ENCODE measurements around the gene CELF3.

The CELF3 gene

DNA sequence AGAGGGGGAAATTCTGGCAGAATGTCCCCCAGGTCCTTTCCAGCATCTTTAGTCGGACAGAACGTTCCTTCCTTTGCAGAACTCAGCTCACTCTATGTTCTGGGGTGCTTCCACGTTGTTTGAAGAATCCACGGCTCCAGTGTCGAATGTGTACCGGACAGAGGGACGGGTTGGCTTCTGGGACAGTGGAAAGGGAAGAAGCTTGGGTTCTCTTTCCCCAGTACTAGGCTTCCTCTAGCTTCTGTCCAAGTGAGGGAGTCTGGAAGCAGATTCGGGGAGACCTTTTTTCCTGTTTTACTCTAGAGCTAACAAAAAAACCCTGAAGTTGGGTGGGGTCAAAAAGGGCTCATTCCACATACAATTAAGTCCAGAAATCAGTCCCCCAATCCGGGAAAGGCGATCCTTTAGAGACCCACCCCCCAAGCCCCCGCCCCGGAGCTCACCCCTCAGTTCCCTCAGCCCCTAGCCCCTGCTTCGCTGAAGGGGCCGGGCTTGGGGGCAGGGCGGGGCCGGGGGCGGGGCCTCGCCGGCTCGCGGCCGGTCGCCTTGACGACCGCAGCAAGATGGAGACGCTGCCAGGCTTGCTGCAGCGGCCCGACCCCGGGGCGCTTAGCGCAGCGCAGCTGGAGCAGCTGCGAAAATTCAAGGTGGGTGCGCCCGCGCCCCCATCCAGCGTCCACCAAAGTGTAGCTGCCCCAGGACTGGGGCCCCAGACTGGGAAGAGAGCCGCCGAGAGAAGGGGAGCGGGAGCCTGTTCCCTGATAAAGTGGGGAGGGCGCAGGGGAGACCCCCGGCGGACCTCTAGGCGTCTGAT, 4.6 kb upstream of the CELF3 start, which contains the start of gene RIIAD1:
Gene RIIAD1, plus strand, starts transcription at position 549 of the 814 bp plus-strand sequence. Its CDS starts 15 bp downstream, at position 564.
- no peak for DNase-seq

DNA sequence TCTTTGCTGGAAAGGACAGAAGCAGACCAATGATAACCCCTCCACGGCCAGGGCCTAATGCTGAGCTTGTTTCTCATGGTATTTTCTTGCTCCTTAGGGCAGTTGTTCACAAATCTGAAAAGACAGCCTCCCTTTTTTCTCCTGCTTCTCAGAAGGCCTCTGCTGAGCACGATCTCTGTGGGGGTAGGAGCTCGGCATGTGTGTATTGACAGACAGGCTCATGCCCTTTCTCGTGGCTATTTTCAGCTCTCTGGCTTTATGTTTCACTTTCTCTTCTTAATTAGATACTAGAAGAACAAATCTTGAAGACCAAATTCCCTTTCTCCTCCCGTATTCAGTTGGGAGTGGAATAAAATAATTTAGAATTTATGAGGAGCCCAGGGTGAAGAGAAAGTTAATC, 4.0 kb upstream of the CELF3 start:
- DNase-seq: no peak

DNA sequence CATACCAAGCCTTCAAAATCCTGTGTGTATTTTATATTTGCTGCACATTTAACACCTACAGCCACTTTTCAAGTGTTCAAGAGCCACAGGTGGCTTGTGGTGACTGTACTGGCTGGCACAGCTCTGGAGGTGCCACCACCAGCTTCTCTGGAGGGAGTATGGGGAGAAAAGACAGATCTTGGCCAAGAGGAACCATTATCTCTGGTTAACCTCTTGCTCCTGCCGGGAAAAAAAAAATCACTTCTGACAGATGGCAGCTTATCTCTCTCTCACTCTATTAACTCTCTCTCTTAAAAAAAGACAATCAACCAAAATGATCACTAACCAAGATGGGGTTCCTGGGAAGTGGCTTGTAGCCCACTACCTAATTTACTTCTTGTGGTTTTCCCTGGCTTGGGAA, 3.5 kb upstream of the CELF3 start:
- DNase-seq: no peak

DNA sequence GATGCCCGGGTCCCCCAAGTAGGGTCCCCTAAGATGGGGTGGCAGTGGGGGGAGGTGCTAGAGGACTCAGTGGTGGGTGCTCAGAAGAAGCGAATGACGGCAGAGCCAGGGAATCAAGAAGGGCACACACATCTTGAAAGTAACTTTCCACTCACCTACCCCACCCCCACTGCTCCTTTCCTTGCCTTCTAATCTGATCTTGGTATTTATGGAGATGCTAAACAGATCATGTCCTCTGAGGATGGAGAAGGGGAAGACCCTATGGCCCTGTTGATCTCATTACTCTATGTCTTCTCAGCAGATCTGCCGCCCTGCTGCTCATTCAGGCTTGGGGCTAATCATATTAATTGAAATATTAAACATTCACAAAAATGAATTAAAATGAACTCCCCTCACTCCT, 2.1 kb upstream of the CELF3 start:
- DNase-seq: no peak

DNA sequence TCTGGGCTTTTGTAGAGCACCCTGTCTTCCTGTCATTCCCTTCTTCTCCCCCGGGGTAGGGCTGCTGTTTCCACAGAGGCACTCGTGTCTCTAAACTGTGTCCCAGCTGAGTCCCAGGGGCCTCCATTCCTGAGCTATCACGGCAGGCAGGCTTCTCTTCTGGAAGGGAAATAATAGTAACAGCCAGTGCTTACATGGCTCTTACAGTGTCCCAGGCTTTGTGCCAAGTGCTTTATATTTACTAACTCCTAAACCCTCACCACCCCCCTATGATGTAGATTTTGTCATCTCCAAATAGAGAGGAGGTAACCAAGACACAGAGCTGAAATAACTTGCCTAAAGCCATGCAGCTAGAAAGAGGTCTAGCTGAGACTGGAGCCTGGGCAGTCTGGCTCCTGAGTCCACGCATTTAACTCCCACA, 1.4 kb upstream of the CELF3 start:
- no peak for DNase-seq

DNA sequence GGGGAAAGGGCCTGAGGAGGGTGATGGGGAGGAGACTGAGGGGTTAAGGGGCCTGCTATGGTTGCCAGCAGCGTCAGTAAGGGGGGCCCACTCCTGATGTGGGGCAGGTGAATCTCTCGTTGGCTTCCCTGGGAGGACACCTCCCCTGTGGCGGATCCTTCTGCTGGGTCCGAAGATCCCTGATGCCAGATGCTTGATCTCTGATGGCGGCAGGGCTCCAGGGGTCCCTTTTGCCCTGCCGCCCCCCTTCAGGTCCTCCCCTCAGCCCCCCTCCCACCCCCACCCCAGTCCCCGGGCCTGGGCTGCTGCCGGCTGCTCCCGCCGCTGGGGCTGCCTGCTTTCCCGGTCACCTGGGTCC, 219 bp downstream of the CELF3 start:
- DNase-seq: no peak

DNA sequence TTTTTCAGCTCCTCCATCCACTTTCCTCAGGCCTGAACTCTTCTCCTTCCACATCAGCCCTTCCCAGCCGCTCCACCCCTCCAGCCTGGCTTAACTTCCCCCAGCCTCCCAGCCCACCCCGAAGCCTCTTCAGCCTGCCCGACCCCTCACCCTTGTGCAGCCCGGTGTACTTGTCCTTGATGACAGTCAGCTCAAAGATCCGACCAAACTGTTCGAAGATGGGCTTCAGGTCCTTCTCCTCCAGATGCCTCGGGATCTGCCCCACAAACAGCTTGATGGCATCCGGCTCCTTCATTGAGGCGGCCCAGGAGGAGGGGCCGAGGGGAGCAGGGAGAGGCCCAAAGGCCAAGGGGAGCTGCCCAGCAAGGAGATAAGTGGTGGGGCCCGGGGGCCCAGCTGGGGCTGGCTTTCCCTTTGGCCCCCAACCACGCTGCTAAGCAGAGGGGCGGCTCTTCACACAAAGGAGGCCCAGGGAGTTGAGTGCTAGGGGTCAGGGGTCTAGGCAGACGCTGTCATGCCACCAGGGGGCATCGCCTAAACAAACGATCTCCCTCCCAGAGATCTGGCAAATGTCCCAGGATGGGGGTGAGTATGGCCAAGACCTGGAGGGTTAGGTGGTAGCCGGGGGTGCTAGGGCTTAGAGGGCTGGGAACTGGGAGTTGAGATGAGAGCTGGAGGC, 738 bp downstream of the CELF3 start:
- no peak for DNase-seq

DNA sequence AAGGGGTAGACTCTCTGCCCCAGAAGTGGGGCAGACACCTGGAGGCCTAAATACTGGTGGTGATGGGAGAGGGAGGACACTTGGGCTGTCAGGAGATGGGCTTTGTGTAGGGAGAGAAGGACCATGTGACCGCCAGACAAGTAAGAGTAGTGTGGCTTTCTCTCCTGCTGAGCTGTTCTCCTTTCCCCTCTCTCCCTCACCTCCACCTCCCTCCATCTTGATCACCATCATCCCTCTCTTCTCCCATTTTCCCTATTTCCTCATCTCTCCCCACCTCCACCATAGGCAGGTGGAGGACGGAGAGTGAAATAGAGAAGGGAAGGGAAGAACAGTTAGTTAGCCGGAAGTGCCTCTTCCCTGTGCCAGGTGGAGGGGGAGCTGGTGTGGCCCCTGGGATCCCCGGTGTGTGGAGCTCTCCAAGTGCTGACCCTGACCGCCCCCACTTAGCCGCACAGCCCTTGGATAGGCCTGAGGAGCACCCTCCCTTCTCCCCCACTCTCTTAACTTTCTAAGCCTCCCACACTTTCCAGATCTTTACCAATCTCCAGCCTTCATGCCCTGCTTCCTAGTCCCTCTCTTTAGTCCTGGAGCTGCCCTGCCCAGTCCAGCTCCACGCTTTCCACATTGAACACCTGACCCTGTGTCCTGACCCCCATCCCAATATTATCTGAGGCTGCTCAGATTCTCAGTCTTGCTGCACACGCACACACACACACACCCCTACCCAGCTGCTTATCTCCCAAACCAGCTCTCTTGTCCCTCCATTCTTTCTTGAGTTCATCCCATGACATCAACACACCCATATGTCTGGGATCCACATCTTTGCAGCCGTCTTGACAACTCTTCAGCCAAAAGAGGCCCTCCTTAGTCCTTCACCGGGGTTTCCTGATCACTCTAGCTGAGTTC, 1.5 kb downstream of the CELF3 start:
- no peak for DNase-seq

DNA sequence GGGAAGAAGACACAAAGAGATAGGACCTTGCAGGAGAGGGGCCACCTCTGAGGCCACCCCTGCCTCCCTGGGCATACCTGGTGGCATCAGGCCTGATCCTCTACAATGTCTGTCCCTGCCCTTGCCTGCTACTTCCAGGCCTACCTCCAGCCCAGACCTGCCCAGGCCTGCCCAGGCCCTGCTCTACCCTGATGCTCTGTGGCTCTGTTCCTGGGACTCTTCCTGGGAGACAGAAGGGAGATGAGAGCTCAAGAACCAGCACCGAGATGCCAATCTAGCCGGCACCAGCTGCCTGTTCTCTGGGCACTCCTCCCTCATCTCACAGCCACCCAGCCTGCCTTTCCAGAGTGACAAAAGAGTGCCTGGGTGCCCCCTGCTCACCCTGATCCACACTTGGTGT, 2.7 kb downstream of the CELF3 start:
- no peak for DNase-seq

DNA sequence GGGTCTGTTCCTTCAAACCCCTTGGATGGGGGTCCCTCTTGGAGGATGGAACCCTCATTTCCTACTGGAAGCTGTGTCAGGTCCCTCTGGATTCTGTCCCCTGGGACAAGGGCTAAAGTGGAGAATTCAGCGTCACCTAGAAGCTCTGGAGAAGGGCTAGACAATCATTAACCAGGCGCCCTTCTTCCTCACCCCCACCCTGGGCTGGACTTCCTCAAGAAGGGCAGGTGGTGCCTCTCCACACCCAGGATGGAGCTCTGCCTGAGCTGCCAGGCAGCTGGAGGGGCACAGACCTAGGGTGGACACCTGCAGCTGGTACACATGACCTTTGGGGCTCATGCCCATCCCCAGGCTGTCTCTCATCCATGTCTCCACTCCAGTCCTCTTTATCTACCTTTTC, 3.6 kb downstream of the CELF3 start:
- DNase-seq: no peak

DNA sequence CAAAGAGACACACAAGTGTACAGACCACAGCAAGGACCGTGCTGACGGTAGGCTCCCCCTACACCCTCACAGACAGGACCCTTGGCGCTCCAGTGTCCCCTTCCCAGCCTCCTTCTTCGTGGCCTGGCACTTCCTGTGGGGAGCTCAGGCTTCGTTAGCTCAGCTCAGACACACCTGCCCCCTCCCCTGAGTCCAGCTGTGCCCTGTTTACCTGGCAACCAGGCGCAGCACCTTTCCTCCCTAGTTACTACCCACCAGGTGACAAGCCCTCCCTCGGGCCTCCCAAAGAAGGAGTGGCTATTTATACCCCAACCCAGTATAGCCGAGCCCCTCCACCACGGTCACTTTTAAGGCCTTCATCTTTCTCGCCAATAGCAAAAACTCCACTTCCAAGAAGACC, 4.7 kb downstream of the CELF3 start:
- DNase-seq: no peak

DNA sequence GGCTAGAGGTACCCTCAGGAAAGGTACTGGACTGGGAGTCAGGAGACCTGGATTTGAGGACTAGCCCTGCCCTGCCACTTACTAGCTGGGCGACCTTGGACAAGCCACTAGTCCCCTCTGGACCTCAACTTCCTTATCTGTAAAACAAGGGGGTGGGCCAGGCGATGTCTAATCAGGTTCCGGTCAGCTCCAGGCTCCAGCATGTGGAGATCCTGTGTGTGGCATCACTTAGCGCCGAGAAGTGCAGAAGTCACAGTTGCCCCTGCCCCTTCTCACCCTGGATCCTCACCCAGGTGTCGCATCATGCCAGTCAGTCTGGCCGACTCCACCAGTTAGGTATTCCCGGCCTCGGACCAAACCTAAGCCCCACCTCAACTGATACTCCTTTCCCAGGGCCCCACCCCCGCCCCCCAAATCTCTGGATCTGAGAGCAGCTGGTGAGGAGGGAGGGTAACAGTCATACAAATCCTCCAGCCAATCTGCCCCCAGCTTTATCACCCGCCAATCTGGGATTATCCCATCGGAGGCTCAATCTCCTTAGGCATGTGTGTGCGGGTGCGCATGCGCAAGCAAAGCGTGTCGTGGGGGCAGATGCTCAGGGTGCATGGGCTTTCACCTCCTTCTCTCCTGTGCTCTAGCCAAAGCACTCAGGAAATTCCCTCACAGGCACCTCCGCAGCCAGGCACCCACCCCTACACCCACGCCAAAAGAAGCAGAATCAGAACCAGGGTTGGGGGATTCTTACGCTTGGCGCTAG, 5.4 kb downstream of the CELF3 start:
- DNase-seq: no peak

DNA sequence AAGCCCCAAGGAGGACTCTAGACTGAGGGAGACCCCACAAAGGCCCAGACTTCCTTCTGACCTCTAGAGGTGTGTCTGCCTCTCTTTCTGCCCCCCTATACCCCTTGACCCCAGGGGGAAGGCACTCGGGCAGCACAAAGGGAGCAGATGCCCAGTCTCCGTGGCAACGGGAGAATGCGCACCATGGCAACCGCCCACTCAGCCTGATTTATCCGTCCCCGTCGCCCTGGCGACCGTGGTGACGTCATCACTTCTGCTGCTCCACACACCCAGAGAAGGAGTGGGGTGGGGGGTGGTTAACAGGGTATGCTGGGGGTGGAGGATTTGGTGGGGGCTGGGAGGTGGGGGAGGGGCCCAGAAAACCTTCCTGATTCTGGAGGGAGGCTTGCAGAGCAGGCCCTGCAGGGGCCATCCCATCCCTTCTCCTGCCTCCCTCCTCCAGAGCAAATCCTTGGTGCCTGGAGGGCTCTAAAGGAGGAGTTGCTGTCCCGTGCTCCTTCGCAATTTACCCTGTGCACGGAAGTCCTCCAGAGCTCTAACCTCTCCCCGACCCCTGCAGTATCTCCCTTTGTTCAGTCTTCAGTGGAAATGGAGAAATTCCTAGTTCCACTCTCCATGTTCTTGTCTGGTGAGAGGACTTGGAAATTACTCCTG, 6.3 kb downstream of the CELF3 start:
- peak; percentile 41 for DNase-seq

DNA sequence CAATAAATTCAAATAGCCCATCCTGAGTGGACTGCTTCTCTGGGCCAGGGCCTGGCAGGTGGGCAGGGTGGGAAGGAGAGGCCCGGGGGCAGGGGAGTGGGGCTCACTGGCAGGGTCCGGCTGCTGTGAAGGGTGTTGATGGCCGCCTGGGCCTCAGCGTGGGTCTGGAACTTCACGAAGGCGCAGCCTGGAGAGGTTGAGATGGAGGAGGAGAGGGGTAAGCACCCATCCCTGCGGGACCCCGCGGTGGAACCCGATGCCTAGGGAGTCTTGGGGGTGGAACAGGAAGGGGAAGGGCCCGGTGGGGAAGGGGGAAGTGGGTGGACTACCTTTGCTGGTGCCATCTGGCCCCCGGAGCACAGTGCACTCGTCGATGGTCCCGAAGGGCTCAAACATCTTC, 7.7 kb downstream of the CELF3 start:
- DNase-seq: no peak

DNA sequence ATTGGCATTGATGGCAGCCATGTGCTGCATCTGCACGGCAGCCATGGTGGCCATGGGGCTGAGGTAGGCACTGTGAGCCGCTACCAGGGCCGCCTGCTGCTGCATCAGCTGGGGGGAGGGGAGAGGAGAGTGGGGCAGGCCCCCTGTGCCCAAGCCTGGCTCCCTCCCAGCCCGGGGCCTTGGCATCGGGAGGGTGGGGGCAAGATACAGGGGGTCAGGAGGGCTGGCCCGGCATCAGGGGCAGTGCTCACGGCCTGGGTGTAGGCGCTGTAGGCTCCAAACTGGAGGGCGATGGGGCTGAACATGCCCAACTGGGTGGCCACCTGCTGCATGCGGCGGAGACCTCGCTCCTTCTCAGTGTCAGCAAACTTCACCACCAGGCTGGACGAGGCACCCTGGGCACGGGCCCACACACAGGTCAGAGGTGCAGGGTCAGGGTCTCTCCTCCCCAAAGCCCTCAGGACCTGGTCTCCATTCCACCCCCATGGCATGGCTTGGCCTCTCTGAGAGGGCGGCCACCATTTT, 9.0 kb downstream of the CELF3 start:
- DNase-seq: no peak

DNA sequence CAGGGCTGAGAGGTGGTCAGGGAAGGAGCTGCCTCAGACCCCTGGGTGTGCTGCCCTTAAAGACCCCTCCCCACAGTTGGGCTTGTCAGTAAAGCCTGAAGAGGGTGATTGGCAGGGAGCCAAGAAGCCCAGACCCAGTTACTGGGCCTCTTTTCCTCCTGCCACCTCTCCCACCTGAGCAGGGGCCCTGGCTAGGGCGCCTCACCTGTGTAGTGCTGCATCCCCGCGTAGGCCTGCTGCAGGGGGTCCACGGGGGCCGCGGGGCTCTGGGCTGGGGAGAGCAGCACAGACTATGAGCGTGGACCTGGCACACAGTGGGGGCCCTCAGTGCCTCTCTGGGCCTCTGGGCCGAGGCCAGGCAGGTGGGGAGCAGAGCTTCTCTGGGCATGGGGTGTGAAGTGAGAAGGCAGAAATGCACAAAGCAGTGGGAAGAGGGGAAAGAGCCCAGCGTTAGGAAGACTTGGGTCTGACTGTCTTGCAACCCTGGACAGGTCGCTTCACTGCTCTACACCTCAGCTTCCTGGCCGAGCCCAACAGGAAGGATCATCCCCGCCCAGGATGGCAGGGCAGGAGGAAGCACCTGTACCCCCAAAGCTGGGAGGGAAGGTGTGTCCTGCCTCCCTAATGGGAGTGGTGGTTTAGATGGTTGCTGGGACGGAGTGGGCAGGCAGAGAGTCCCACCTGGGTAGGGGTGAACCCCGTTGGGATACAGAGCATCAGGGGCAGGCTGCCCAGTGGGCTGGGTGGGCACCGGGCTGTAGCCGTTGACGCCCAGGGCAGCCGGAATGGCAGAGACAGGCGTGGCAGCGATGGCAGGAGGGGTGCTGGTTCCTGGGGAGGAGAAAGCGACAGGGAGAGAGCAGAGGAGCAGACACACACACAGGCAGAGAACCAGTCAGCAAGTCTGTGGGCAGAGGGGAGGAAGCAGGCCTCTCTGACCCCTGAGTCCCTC, 9.9 kb downstream of the CELF3 start:
- DNase-seq: no peak

DNA sequence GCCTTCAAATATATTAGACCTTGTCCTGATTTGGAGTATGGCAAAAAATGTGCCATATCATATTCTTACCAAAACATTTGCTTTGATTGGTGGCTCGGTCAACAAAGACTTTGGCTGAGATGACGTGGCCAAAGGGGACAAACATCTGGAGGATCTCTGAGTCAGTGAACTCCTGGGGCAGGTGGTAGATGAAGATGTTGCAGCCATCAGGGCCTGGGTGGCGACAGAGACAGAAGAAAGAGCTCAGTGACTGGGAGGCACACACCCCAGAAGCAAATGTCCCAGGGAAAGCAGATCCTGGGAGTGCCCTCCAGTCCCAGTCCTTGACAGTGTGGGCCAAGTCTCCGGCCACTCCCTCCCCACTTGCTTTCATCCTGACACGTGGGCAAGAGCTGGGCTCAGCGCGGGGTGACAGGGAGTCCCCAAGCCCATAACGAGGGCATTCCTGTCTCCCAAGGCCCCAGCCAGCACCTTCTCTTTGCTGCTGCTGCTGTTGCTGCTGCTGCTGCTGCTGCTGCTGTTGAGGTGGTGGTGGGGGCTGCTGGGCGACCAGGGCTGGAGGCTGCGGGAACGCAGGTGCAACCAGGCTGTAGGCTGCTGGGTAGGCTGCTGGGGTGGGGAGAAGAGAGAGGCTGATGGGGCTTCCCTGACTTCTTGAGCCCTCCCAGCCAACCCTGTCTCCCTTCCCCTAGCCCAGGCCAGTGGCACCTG, 10.7 kb downstream of the CELF3 start:
- DNase-seq: no peak

DNA sequence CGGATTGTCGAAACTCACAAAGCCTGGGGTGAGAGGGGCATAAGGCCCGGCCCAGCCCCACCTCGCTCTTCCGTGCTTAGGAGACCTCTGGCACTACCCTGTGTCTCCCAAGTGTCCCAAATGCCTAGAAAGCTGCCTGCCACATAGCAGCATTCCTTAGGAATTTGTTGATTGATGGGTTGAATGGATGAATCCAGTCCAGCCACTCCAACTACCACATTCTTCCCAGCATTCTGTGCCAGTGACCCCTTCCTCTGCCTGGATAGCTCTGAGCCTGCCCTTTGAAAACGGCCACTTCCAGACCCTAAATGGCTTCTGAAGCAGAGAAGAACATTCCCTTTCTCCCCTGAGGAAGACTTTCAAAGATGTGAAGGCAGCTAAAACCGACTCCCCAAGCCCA, 11.5 kb downstream of the CELF3 start:
- no peak for DNase-seq

DNA sequence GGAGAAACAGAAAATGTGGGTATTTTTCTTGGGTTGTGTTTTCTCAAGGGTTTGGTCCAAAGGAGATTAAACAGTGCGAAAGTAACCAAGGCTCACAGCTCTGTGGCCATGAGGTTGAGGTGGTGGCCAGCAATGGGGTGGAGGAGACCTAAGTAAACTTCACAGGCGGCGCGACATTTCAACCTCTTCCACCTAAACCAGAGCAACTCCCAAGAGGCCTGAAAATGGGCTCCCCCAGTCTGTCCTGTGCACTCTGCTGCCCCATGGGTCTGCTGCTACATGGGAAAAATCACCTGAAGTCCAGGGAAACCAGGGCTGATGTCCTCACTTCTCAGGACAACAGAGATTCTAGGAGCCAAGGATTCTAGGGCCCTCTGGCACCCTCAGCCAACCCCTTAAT, 12.4 kb downstream of the CELF3 start:
- no peak for DNase-seq

DNA sequence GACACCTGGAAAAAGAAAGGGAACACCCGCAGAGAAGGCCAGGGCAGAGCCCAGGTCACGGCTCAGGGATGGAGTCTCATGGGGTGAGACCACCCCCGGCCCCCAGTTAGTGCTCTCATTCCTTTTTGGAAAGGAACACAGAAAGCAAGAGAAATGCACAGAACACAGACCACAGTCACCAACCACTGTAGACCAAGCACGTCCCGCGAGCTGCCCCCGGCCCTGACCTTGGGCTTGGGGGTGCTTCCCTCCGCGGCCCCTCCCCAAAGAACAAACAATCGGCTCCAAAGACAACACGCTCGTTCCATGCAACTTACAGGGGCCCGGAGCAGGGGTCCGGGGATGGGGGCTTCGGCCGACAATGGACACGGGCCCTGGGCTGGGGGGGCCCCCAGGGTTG, 12.8 kb downstream of the CELF3 start:
- DNase-seq: no peak

Measured in fibroblast of skin of abdomen (primary cell).